ENCODE measurements around the gene VEPH1.
A peak's percentile ranks its signal among the peaks of the same experiment; 100 is the strongest.

Gene VEPH1

DNA sequence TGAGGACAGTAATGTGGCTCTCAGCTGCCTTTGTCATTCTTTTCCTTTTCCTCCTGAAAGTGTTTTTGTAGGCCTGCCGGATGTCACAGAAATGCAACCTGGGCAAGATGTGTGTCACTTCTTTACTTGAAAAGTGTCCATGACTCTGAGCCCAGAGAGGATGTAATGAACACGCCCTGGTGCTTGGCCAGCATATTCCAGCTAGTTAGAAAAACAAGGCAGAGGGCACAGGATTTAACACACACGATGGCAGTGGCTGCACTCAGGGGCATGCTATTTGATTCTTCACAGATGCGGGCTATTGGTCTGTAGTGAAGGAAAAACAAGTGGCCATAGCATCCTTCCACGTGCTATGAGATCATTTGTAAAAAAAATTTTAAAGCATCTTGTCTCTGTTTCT is 96.8 kb downstream of the VEPH1 start:
- DNase-seq (ENCODE audit: low read depth) = no peak
- no peak overlapping the region for H3K4me3 ChIP-seq (ENCODE audit: low read depth, low read length)

DNA sequence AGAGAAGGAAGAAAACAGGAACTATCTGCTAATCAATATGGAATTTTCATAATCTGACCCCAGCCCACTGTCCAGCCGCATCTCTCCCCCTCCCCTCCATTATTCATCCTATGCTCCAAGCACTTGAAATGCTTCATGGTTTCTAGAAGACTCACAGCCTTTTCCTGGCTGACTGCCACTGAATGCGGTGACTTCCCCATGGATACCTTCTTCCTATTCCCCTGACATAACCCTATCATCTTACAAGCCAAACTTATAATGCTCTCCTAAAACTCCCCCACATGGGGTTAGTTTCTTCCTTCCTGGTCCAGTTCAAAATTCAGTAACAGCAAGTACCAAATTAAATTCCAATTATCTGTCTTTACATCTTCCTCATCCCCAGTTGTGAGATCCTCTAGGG is 97.8 kb downstream of the VEPH1 start:
- H3K4me3 ChIP-seq (ENCODE audit: low read depth, low read length) = no peak overlapping the region
- peak; percentile 55 for DNase-seq (ENCODE audit: low read depth)

DNA sequence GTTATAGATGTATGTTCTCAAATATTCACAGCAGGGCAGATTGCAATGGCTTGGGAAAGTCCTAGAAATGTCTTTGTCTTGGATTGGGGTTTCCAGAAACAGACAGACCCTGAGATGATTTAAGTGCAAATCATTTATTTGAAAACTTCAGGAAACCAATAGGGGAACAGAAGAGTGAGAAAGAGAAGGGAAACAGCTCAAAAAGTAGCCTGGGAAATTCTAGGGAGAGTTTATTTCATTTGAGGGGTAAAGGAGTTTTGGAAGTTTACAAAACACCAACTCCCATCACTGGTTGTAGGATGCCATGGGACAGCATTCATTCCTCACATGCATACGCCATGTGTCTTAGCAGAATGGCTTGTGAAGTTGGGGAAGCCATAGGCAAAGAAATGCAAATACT is 98.8 kb downstream of the VEPH1 start:
- no peak for DNase-seq (ENCODE audit: low read depth)

GRCh38 chr3:157398598-157398997 is 104.6 kb downstream of the VEPH1 start:
- DNase-seq (ENCODE audit: low read depth) = no peak
- no peak overlapping the region for H3K4me3 ChIP-seq (ENCODE audit: low read depth, low read length)

More for the DNA sequence above, 98.8 kb downstream of the VEPH1 start:
- H3K4me3 ChIP-seq (ENCODE audit: low read depth, low read length) = no peak overlapping the region

GRCh38 chr3:157394411-157394810 is 108.8 kb downstream of the VEPH1 start:
- H3K4me3 ChIP-seq (ENCODE audit: low read depth, low read length) = no peak overlapping the region
- no peak for DNase-seq (ENCODE audit: low read depth)

DNA sequence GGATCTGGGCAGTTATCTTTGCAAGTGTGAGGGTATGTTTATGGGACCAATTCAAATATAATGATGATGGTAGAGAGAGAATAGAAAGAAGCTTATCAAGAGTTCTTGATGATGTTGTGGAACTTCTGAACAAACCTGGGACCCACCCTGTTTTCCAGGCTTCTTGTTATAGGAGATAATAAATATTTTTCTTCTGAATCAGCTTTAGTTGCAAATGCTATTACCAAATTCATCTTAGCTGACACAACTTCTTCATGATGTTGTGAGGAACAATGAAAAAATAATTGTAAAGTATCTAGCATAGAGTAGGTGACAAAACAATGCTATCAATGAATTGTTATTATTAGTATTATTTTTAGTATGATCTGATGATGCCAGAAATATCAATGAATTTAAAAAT is 110.1 kb downstream of the VEPH1 start:
- no peak for DNase-seq (ENCODE audit: low read depth)
- H3K4me3 ChIP-seq (ENCODE audit: low read depth, low read length) = no peak overlapping the region

DNA sequence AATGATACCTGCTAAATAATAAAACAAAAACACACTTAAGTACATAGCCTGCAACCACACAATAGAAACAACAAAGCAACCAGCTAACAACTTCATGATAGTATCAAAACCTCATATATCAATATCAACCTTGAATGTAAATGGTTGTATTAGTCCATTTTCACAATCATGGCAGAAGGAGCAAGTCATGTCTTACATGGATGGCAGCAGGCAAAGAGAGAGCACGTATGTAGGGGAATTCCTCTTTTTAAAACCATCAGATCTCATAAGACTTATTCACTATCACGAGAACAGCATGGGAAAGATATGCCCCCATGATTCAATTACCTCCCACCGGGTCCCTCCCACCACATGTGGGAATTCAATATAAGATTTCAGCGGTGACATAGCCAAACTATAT is 111.1 kb downstream of the VEPH1 start:
- H3K4me3 ChIP-seq (ENCODE audit: low read depth, low read length) = no peak overlapping the region
- DNase-seq (ENCODE audit: low read depth) = no peak

- DNase-seq (ENCODE audit: low read depth) = no peak
- H3K4me3 ChIP-seq (ENCODE audit: low read depth, low read length) = no peak overlapping the region
Measured at GRCh38 chr3:157390713-157391515, 112.3 kb downstream of the VEPH1 start.

GRCh38 chr3:157388976-157389375 is 114.2 kb downstream of the VEPH1 start:
- DNase-seq (ENCODE audit: low read depth) = peak; percentile 14
- H3K4me3 ChIP-seq (ENCODE audit: low read depth, low read length) = no peak overlapping the region

GRCh38 chr3:157387708-157388435 is 115.3 kb downstream of the VEPH1 start:
- no peak overlapping the region for H3K4me3 ChIP-seq (ENCODE audit: low read depth, low read length)
- DNase-seq (ENCODE audit: low read depth) = no peak

- no peak for DNase-seq (ENCODE audit: low read depth)
- no peak overlapping the region for H3K4me3 ChIP-seq (ENCODE audit: low read depth, low read length)
Measured at GRCh38 chr3:157384491-157384890, 118.7 kb downstream of the VEPH1 start.

GRCh38 chr3:157384031-157384430 is 119.2 kb downstream of the VEPH1 start:
- H3K4me3 ChIP-seq (ENCODE audit: low read depth, low read length) = no peak overlapping the region
- no peak for DNase-seq (ENCODE audit: low read depth)

DNA sequence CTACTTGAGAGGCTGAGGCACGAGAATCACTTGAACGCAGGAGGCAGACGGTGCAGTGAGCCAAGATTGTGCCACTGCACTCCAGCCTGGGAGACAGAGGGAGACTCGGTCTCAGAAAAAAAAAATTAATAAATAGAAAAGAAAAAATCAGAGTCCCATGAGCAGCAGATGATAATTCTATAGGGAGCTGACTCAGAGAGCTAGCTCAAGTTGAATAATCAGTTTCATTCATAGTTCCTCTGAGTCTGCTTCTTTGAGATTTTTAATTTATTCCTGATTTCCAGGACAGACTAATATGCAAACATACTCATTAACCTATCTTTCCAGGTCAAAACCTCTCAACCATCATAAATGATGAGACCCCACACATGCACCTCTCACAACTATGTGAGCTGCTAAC is 121.6 kb downstream of the VEPH1 start:
- H3K4me3 ChIP-seq (ENCODE audit: low read depth, low read length) = no peak overlapping the region

GRCh38 chr3:157379525-157380140 is 123.6 kb downstream of the VEPH1 start:
- DNase-seq (ENCODE audit: low read depth) = no peak
- H3K4me3 ChIP-seq (ENCODE audit: low read depth, low read length) = no peak overlapping the region

More for the DNA sequence above, 121.6 kb downstream of the VEPH1 start:
- no peak for DNase-seq (ENCODE audit: low read depth)

- DNase-seq (ENCODE audit: low read depth) = no peak
Measured at GRCh38 chr3:157376603-157377300, 126.5 kb downstream of the VEPH1 start.

DNA sequence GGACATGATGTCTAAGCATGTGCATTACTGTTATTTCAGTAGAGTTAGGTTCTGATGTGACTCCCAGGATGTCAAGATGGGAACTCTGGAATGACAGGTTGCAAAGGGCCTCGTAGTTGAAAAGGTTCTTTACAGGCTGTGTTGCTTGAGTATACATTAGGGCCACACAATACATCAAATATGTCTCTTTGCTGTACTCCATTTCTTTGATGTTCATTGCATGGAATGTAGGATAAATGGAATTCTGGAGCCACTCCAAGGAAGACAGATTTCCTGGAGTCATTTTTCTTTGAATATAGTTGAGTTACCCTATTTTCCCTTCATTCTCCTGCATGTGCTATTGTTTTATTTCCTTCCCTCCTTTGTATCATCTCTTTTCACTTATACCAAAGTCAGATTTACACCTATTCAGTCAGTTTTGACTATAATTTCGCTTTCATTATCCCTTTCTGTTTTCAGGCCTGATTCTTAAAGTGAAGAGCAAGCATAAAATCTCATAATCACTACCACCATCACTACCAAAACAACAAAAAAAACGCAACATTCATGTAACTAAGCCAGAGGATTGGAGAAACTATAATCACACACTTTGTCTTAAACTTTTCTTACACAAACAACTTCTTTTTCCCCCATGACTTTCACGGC is 127.8 kb downstream of the VEPH1 start:
- DNase-seq (ENCODE audit: low read depth) = no peak
- no peak overlapping the region for H3K4me3 ChIP-seq (ENCODE audit: low read depth, low read length)

More at GRCh38 chr3:157376603-157377300, 126.5 kb downstream of the VEPH1 start:
- H3K4me3 ChIP-seq (ENCODE audit: low read depth, low read length) = no peak overlapping the region

- DNase-seq (ENCODE audit: low read depth) = no peak
- no peak overlapping the region for H3K4me3 ChIP-seq (ENCODE audit: low read depth, low read length)
Measured at GRCh38 chr3:157374933-157375332, 128.3 kb downstream of the VEPH1 start.

DNA sequence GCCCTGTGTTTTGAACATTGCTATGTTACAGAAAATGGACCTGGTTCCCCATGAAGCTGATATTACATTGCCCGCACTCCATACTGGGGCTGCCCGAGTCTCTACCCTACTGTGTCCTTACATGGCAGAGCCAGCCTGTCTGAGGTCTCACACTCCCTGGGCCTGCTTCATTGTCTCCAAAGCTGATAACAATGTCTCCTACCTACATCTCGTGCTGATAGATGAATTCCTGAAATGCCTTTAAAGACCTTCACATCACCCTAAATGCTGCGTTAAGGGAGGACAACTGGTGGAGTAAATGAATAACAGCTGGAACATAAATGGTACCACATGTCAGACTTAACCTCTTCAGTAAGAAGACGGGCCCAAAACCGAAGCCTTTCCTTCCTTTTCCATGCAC is 129.4 kb downstream of the VEPH1 start:
- DNase-seq (ENCODE audit: low read depth) = no peak

GRCh38 chr3:157370867-157371266 is 132.3 kb downstream of the VEPH1 start:
- H3K4me3 ChIP-seq (ENCODE audit: low read depth, low read length) = no peak overlapping the region
- peak; percentile 43 for DNase-seq (ENCODE audit: low read depth)

More for the DNA sequence above, 129.4 kb downstream of the VEPH1 start:
- H3K4me3 ChIP-seq (ENCODE audit: low read depth, low read length) = no peak overlapping the region

Data from skeletal muscle cell (primary cell).